NT2/D1 (cell line): ENCODE results near the gene DNTTIP2.

Experiments
- SUZ12 ChIP-seq: IDR thresholded peaks from 2 replicates; pipeline ENCODE4 v1.6.1; 2011; ENCODE audit not compliant: insufficient read length, insufficient read depth; ENCODE audit errors: extremely low read depth
- YY1 ChIP-seq: IDR thresholded peaks from 2 replicates; pipeline ENCODE4 v1.6.1; 2011; ENCODE audit not compliant: insufficient read length, insufficient read depth
- ZNF274 ChIP-seq: IDR thresholded peaks from 2 replicates; pipeline ENCODE4 v1.6.1; 2011; ENCODE audit warnings: mild to moderate bottlenecking, low read depth, low read length

GRCh38 chr1:93847811-93848288 lies 31.2 kb downstream of the DNTTIP2 start:
- TF ChIP-seq YY1 (no peak), ZNF274 (no peak), SUZ12 (no peak)
